B cell (primary cell): ENCODE results near the gene IFT20. TPM values are rescaled to one million over a fixed set of nuclear protein-coding genes. Genes with fewer than 3 reads are reported as not detected.

Experiments used
- ATAC-seq: fragments of 200-7000 bp; cut with Tn5 transposase; one replicate; pipeline ENCODE4 v1.10.0; 2021; ENCODE audit warnings: low read depth, mild to moderate bottlenecking, moderate number of reproducible peaks, moderate library complexity
- CTCF ChIA-PET: fragments of 350-600 bp; sonication (Branson Sonifier 250); formaldehyde crosslinking; loops from one replicate; lab custom pipeline; 2021; ENCODE audit warnings: antibody characterized with exemption, inconsistent platforms; lab: Charles Lee
- POLR2A ChIA-PET: fragments of 350-600 bp; sonication (Branson Sonifier 250); formaldehyde crosslinking; loops from one replicate; lab custom pipeline; 2021; ENCODE audit warnings: antibody characterized with exemption; lab: Charles Lee
- DNase-seq: peaks from one replicate; pipeline ENCODE4 v3.0.0; 2013
- H2AFZ ChIP-seq: 2 replicates; pipeline ENCODE4 v1.6.1; 2012; ENCODE audit warnings: mild to moderate bottlenecking, low read depth, low read length; ENCODE audit not compliant: insufficient read depth, poor library complexity, severe bottlenecking
- H3K27ac ChIP-seq, 2 donors: 1 replicate in 1 of 2; 2 replicates in 1 of 2; pipeline ENCODE4 v1.5.1; 2012 to 2013; ENCODE audit warnings: low read length in 2 of 2, mild to moderate bottlenecking in 2 of 2, moderate library complexity in 1 of 2
- H3K27me3 ChIP-seq, 4 experiments: fragments of 200-600 bp in 1 of 4; sonication (generic) in 1 of 4; replicated peaks in 1 of 4; 1 replicate in 2 of 4; 2 replicates in 2 of 4; pipeline versions ENCODE4 v1.6.1 to v1.7.0; 2013 to 2016; ENCODE audit warnings: low read length in 3 of 4, mild to moderate bottlenecking in 2 of 4, mixed read lengths in 1 of 4, moderate library complexity in 1 of 4; ENCODE audit not compliant: insufficient read depth in 4 of 4, control insufficient read depth in 3 of 4; ENCODE audit errors: control extremely low read depth in 1 of 4
- H3K36me3 ChIP-seq, 2 experiments: replicated peaks in 1 of 2; 1 replicate in 1 of 2; 2 replicates in 1 of 2; pipeline versions ENCODE4 v1.6.1 to v1.7.1; 2013; ENCODE audit warnings: low read length in 1 of 2; ENCODE audit not compliant: insufficient read depth in 2 of 2, control insufficient read depth in 1 of 2; ENCODE audit errors: control extremely low read depth in 1 of 2, extremely low read depth in 1 of 2
- H3K4me1 ChIP-seq, 2 donors: fragments of 200-600 bp in 1 of 2; sonication (generic) in 1 of 2; 1 replicate in 1 of 2; 2 replicates in 1 of 2; pipeline versions ENCODE4 v1.5.1 to v1.6.1; 2013 to 2017; ENCODE audit warnings: low read length in 2 of 2; ENCODE audit not compliant: control insufficient read depth in 2 of 2, insufficient read depth in 2 of 2
- H3K4me2 ChIP-seq: replicated peaks from 2 replicates; pipeline ENCODE3; 2012; ENCODE audit warnings: mild to moderate bottlenecking, low read depth, low read length; ENCODE audit not compliant: poor library complexity, severe bottlenecking
- H3K4me3 ChIP-seq, 5 experiments: fragments of 200-600 bp in 1 of 5; sonication (generic) in 1 of 5; 1 replicate in 3 of 5; 2 replicates in 2 of 5; pipeline versions ENCODE4 v1.5.1 to v1.7.0; 2011 to 2016; ENCODE audit warnings: low read length in 4 of 5, mild to moderate bottlenecking in 4 of 5, low read depth in 2 of 5, control low read depth in 1 of 5, moderate library complexity in 1 of 5; ENCODE audit not compliant: insufficient read depth in 1 of 5; ENCODE audit errors: control extremely low read depth in 1 of 5, extremely low read depth in 1 of 5
- H3K79me2 ChIP-seq: fragments of 200-600 bp; sonication (generic); one replicate; pipeline ENCODE4 v1.6.0; 2016; ENCODE audit warnings: low read length; ENCODE audit not compliant: control insufficient read depth, insufficient read depth
- H3K9ac ChIP-seq: fragments of 200-600 bp; sonication (generic); 2 replicates; pipeline ENCODE4 v1.6.1; 2017; ENCODE audit warnings: mild to moderate bottlenecking, low read length, moderate library complexity
- H3K9me3 ChIP-seq, 3 donors: one replicate each; pipeline versions ENCODE4 v1.6.1 to v1.7.1; 2013; ENCODE audit warnings: low read length in 2 of 3; ENCODE audit not compliant: control insufficient read depth in 2 of 3, insufficient read depth in 1 of 3; ENCODE audit errors: control extremely low read depth in 1 of 3
- H4K20me1 ChIP-seq: 2 replicates; pipeline ENCODE4 v1.6.0; 2012; ENCODE audit warnings: mild to moderate bottlenecking, low read length; ENCODE audit not compliant: insufficient read depth, control insufficient read depth, poor library complexity, severe bottlenecking
- H3K27ac Mint-ChIP-seq: one replicate; pipeline ENCODE4 v1.8.0; 2021; ENCODE audit warnings: mixed read lengths
- H3K27me3 Mint-ChIP-seq: one replicate; pipeline ENCODE4 v1.8.0; 2021; ENCODE audit warnings: mixed read lengths
- H3K4me1 Mint-ChIP-seq: one replicate; pipeline ENCODE4 v1.8.0; 2021; ENCODE audit warnings: mixed read lengths
- H3K4me3 Mint-ChIP-seq: one replicate; pipeline ENCODE4 v1.8.0; 2021; ENCODE audit warnings: mixed read lengths
- H3K9me3 Mint-ChIP-seq: one replicate; pipeline ENCODE4 v1.8.0; 2022; ENCODE audit warnings: mixed read lengths; ENCODE audit not compliant: insufficient read depth
- CTCF ChIP-seq: fragments of 200-600 bp; IDR thresholded peaks from one replicate; pipeline ENCODE4 v1.8.0; 2022; ENCODE audit warnings: antibody characterized with exemption, mild to moderate bottlenecking
- EZH2 ChIP-seq: IDR thresholded peaks from 2 replicates; pipeline ENCODE4 v1.6.1; 2012; ENCODE audit warnings: borderline replicate concordance, low read depth, mild to moderate bottlenecking, moderate library complexity, low read length; ENCODE audit not compliant: insufficient read depth, poor library complexity, severe bottlenecking
- WGBS: methylation state at CpG from one replicate; pipeline ENCODE4 v1.1.5; 2013; ENCODE audit warnings: missing lambda C conversion rate; ENCODE audit not compliant: insufficient coverage; 5-methylcytosine and 5-hydroxymethylcytosine counted together
- intact Hi-C: fragments of 100-400 bp; cut with micrococcal nuclease; formaldehyde crosslinking; loops from one replicate; pipeline ENCODE4 v1.10.0; 2022
- polyA plus RNA-seq: library from polyadenylated mRNA; depleted of rRNA; stranded (reverse); fragments of >200 nt; gene quantifications from 2 replicates; pipeline ENCODE4 v1.2.3, GENCODE V29; 2012
- total RNA-seq, 2 donors: library from RNA; stranded (reverse); fragments of 120-200 nt in 1 of 2; gene quantifications; 1 replicate in 1 of 2; 2 replicates in 1 of 2; pipeline versions ENCODE4 v1.2.3 to v1.2.4, GENCODE V29; 2013 to 2022

Gene IFT20
- total and polyA plus RNA-seq, 2 donors (not counting 1 experiment from before 2014, with no cell fraction given), result 35.9 to 52.6 TPM

DNA sequence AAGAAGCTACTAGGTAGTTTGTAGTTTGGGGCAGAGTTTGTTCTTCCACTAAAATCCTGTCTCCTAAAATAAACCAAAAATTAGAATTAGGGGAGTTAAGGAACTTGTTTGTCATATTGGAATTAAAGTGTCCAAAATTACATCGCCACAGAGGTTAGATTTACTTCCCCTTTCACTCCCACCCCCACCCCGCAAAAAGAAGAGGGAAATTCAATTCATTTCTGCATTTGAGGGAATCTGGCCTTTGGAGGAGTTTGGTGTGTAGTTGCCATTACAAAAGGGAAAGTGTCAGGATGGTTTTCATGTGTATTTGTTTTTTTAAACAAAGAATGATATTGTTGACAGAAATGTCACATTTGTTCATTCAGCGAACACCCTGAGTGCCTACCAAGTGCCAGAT, 10.5 kb downstream of the IFT20 start:
- Mint-ChIP-seq H3K27me3 (no peaks in the 10 kb centered on the region), H3K9me3 (no peaks in the 10 kb centered on the region), H3K4me1 (peaks cover 9% of the 10 kb centered on the region), H3K4me3 (no peak overlapping the region), H3K27ac (no peak overlapping the region)
- no peak overlapping the region for H3K9ac ChIP-seq
- H3K27me3 ChIP-seq, result no peaks in the 10 kb centered on the region
- DNase-seq (no peak), ATAC-seq (no peak)
- CTCF ChIA-PET, result interaction anchor here (0.5 kb wide), 1 partner anchor 440 kb away, joined by 3 read pairs; no protein-coding TSS in a partner anchor
- intact Hi-C loops, result no loop called here
- no peak for TF ChIP-seq EZH2
- TF ChIP-seq CTCF, result no peak
- H3K9me3 ChIP-seq, result no peaks in the 10 kb centered on the region
- H3K4me3 ChIP-seq, result no peak overlapping the region
- H3K36me3 ChIP-seq, result peaks cover 0 to 26% of the 10 kb centered on the region in 2 experiments
- no peaks in the 10 kb centered on the region for H4K20me1 ChIP-seq
- H3K4me2 ChIP-seq, result no peak overlapping the region
- no peak overlapping the region for H3K27ac ChIP-seq
- POLR2A ChIA-PET, result no interaction called here
- WGBS, result 100% methylated on average over 1 of the region's 3 CpGs
- H3K79me2 ChIP-seq, result no peaks in the 10 kb centered on the region
- H3K4me1 ChIP-seq, result peaks cover 3 to 4% of the 10 kb centered on the region in 2 donors
- no peak overlapping the region for H2AFZ ChIP-seq

GRCh38 chr17:28324267-28324745, 11.0 kb downstream of the IFT20 start:
- H3K27me3 ChIP-seq, result no peaks in the 10 kb centered on the region
- H3K4me3 ChIP-seq, result no peak overlapping the region
- H3K9ac ChIP-seq, result no peak overlapping the region
- H3K4me1 ChIP-seq, result peaks cover 8 to 9% of the 10 kb centered on the region in 2 donors
- no peak overlapping the region for H3K27ac ChIP-seq
- no peak for DNase-seq
- H3K27ac Mint-ChIP-seq, result no peak overlapping the region
- no peaks in the 10 kb centered on the region for H3K27me3 Mint-ChIP-seq
- ChIA-PET CTCF (interaction anchor here (0.5 kb wide), 1 partner anchor 439 kb away, joined by 3 read pairs; no protein-coding TSS in a partner anchor), POLR2A (no interaction called here)
- H2AFZ ChIP-seq, result no peak overlapping the region
- no peaks in the 10 kb centered on the region for H4K20me1 ChIP-seq
- H3K79me2 ChIP-seq, result no peaks in the 10 kb centered on the region
- 93% methylated on average over 2 of the region's 5 CpGs for WGBS
- H3K9me3 ChIP-seq, result no peaks in the 10 kb centered on the region
- no peak overlapping the region for H3K4me3 Mint-ChIP-seq
- intact Hi-C loops, result no loop called here
- H3K4me1 Mint-ChIP-seq, result peaks cover 12% of the 10 kb centered on the region
- TF ChIP-seq EZH2 (no peak), CTCF (no peak)
- no peak overlapping the region for H3K4me2 ChIP-seq
- peaks cover 0 to 25% of the 10 kb centered on the region in 2 experiments for H3K36me3 ChIP-seq
- H3K9me3 Mint-ChIP-seq, result no peaks in the 10 kb centered on the region
- ATAC-seq, result no peak
